ENCODE measurements around the gene SYT17. TPM values are rescaled to one million over a fixed set of nuclear protein-coding genes. Genes with fewer than 3 reads are reported as not detected.

SYT17 gene
- total RNA-seq (1.0 and 1.5 TPM in 2 replicates), polyA plus RNA-seq (0.32 and 0.70 TPM in 2 replicates)

GRCh38 chr16:19167710-19168370 is at the start of gene SYT17:
TSS of gene SYT17 (plus strand) at chr16:19168240. CDS start at chr16:19168647, 407 bp downstream.
- Histone ChIP-seq H3K27me3 (peaks cover 33% of the 10 kb centered on the region), H3K4me1 (ENCODE audit: low read depth) (no peaks in the 10 kb centered on the region), H3K27ac (no peak within 1 kb of the TSS), H3K4me3 (peak within 1 kb of the TSS; percentile 52), H3K36me3 (no peaks in the 10 kb centered on the region), H3K9me3 (ENCODE audit: low read depth) (no peaks in the 10 kb centered on the region)
- peak; percentile 55 for TF ChIP-seq CTCF (IDR thresholded peaks at IDR 0.05; ENCODE audit: low read depth, low read length)
- DNase-seq (ENCODE audit: low read depth in 1 of 2, low spot score in 1 of 2) = peak; percentile 79 to 80

- no peak for TF ChIP-seq CTCF (IDR thresholded peaks at IDR 0.05; ENCODE audit: low read depth, low read length)
- peak in 1 of 2 donors; percentile 95 for DNase-seq (ENCODE audit: low read depth in 1 of 2, low spot score in 1 of 2)
- no peak overlapping the region for H3K4me3 ChIP-seq
These were observed 49.1 kb upstream of the SYT17 start for GRCh38 chr16:19118938-19119431.

GRCh38 chr16:19119564-19119963 is 48.5 kb upstream of the SYT17 start:
- H3K4me1 ChIP-seq (ENCODE audit: low read depth) = no peaks in the 10 kb centered on the region
- no peak overlapping the region for H3K27ac ChIP-seq
- peak in 1 of 2 donors; percentile 83 for DNase-seq (ENCODE audit: low read depth in 1 of 2, low spot score in 1 of 2)
- TF ChIP-seq CTCF (IDR thresholded peaks at IDR 0.05; ENCODE audit: low read depth, low read length) = no peak
- H3K27me3 ChIP-seq = peaks cover 4% of the 10 kb centered on the region
- H3K9me3 ChIP-seq (ENCODE audit: low read depth) = no peaks in the 10 kb centered on the region
- H3K36me3 ChIP-seq = no peaks in the 10 kb centered on the region
- H3K4me3 ChIP-seq = no peak overlapping the region

More at GRCh38 chr16:19118938-19119431, 49.1 kb upstream of the SYT17 start:
- no peaks in the 10 kb centered on the region for H3K9me3 ChIP-seq (ENCODE audit: low read depth)
- no peaks in the 10 kb centered on the region for H3K36me3 ChIP-seq
- peaks cover 8% of the 10 kb centered on the region for H3K27me3 ChIP-seq
- H3K4me1 ChIP-seq (ENCODE audit: low read depth) = no peaks in the 10 kb centered on the region
- no peak overlapping the region for H3K27ac ChIP-seq

- Histone ChIP-seq H3K27me3 (no peaks in the 10 kb centered on the region), H3K27ac (no peak overlapping the region), H3K4me3 (no peak overlapping the region), H3K9me3 (ENCODE audit: low read depth) (no peaks in the 10 kb centered on the region), H3K4me1 (ENCODE audit: low read depth) (no peaks in the 10 kb centered on the region), H3K36me3 (no peaks in the 10 kb centered on the region)
- no peak for DNase-seq (ENCODE audit: low read depth in 1 of 2, low spot score in 1 of 2)
- TF ChIP-seq CTCF (IDR thresholded peaks at IDR 0.05; ENCODE audit: low read depth, low read length) = no peak
These were observed 44.4 kb upstream of the SYT17 start for GRCh38 chr16:19123535-19124178.

GRCh38 chr16:19126300-19126699 is 41.7 kb upstream of the SYT17 start:
- H3K4me3 ChIP-seq = no peak overlapping the region

More at GRCh38 chr16:19126300-19126699, 41.7 kb upstream of the SYT17 start:
- no peak for TF ChIP-seq CTCF (IDR thresholded peaks at IDR 0.05; ENCODE audit: low read depth, low read length)
- H3K36me3 ChIP-seq = no peaks in the 10 kb centered on the region
- DNase-seq (ENCODE audit: low read depth in 1 of 2, low spot score in 1 of 2) = no peak
- no peaks in the 10 kb centered on the region for H3K27me3 ChIP-seq
- H3K4me1 ChIP-seq (ENCODE audit: low read depth) = no peaks in the 10 kb centered on the region
- H3K9me3 ChIP-seq (ENCODE audit: low read depth) = no peaks in the 10 kb centered on the region
- H3K27ac ChIP-seq = no peak overlapping the region

Measured in cardiac muscle cell (in vitro differentiated cells and primary cell).